PC-3 (cell line): ENCODE measurements around the gene MBLAC2.

Experiments used
- CTCF ChIP-seq: fragments of 300-600 bp; sonication (generic); conservative IDR thresholded peaks from 2 replicates; pipeline ENCODE4 v1.5.1; 2017; ENCODE audit warnings: antibody characterized with exemption, low read depth, mild to moderate bottlenecking, low read length
- EZH2 ChIP-seq: fragments of 300-600 bp; sonication (generic); IDR thresholded peaks from one replicate; pipeline ENCODE4 v1.6.1; 2017; ENCODE audit warnings: antibody characterized with exemption, mild to moderate bottlenecking, low read length; ENCODE audit not compliant: unreplicated experiment

DNA sequence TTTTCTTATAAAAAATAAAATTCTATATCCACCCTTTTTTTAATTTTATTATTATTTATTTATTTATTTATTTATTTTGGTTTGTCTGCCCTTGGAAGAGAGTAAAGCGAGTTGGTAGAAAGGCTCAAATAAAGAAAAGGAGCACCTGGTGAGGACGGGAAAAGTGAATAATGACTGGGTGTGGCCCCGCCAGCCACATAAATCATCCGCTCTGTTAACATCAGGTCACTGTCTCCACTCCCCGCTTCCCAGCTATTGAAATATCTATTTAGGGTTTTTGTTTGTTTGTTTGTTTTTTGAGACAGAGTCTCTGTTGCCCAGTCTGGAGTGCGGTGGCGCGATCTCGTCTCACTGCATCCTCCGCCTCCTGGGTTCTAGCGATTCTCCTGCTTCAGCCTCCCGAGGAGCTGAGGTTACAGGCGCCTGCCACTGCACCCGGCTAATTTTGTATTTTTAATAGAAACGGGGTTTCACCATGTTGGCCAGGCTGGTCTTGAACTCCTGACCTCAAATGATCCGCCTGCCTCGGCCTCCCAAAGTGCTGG lies 937 bp upstream of the MBLAC2 start:
- TF ChIP-seq CTCF: no peak
- TF ChIP-seq EZH2: no peak
